GM21576 (cell line): ENCODE measurements around the gene ZP3.
"Not testable (repeated sequence)": the region's sequence is repeated elsewhere in the genome, so short reads cannot be mapped to it uniquely, and the experiment has no call there.

Experiments
- ATAC-seq: cut with Tn5 transposase; IDR thresholded peaks from one replicate; pipeline ENCODE4 v1.9.1; 2021; ENCODE audit warnings: mild to moderate bottlenecking, moderate library complexity; ENCODE audit not compliant: unreplicated experiment

ZP3 gene

GRCh38 chr7:76403780-76404494 lies 20.8 kb upstream of the ZP3 start:
- ATAC-seq, result no peak

DNA sequence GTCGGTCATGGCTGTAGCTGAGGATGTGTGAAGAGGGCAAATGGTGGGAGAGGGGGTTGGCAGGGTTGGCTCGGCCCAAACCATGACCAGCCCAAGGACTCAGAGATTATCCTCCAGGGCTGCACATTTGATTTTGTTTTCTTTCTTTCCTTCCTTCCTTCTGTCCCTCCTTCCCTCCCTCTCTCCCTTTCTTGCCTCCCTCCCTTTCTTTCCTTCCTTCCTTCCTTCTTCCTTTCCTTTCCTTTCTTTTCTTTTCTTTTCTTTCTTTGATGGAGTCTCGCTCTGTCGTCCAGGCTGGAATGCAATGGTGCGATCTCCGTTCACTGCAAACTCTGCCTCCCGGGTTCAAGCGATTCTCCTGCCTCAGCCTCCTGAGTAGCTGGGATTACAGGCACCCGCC lies 19.0 kb upstream of the ZP3 start:
- ATAC-seq, result no peak

GRCh38 chr7:76407718-76408117 lies 17.0 kb upstream of the ZP3 start:
- no peak for ATAC-seq

DNA sequence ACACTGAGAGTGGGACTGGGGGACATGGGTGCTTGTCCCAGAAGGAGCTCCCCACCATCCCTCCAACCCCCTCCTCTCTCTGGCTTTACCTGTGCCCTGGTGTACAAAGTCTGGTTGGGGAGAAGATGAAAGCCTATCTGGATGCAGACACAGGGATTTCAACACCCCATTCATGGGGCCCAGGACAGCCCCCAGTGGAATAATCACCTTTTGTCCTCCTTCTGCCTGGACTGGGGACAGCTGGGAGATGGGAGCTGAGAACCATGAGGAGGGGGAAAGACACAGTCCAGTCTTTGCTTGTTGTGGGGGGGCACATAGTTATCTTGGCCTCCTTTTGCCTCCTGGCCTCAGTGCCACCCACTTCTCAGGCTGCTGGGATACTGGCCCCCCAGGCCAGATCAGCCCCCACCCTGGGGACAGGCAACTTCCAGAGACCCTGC lies 16.6 kb upstream of the ZP3 start:
- no peak for ATAC-seq

- ATAC-seq, result no peak
Observed at GRCh38 chr7:76409537-76409936, 15.2 kb upstream of the ZP3 start, which contains the start of gene SSC4D. Gene SSC4D, minus strand, starts transcription at chr7:76409697. Its CDS starts 5,258 bp downstream, at chr7:76404439.

DNA sequence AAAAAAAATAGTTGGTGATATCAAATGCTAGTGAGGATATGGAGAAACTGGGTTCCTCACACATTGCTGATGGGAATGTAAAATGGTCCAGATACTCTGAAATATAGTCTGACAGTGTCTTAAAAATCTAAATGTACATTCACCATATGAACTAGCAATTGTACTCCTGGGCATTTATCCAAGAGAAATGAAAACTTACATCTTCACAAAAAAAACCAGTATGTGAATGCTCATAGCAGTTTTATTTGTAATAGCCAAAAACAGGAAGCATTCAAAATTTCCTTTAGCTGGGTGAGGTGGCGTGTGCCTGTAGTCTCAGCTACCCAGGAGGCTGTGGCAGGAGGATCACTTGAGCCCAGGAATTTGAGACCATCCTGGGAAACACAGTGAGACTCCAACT lies 13.1 kb upstream of the ZP3 start:
- ATAC-seq, result no peak

DNA sequence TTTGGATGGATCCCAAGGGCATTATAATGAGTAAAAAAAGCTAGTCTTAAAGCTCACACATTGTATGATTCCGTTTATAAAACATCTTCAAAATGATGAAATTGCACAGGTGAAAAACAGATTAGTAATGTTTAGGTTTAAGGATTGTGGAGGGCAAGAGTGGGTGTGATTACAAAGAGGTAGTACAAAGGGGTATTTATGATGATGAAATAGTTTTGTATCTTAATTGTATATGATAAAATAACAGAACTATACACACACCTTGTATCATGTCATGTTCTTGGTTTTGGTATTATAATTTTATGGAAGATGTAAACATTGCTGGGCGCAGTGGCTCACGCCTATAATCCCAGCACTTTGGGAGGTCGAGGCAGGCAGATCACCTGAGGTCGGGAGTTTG lies 12.5 kb upstream of the ZP3 start:
- no peak for ATAC-seq

DNA sequence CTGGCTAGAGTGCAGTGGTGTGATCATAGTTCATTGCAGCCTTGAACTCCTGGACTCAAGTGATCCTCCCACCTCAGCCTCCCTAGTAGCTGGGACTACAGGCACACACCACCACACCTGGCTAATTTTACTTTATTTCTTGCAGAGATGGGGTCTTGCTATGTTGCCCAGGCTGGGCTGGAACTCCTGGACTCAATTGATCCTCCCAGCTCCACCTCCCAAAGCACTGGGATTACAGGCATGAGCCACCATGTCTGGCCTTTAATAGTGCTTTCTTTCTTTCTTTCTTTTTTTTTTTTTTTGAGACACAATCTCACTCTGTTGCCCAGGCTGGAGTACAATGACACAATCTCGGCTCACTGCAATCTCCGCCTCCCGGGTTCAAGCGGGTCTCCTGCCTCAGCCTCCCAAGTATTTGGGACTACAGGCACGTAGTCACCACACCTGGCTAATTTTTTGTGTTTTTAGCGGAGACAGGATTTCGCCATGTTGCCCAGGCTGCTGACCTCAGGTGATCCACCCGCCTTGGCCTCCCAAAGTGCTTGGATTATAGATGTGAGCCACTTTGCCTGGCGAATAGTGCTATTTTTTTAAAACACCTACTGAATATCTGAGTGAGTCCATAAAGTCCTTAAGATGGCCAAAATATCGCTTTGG lies 7.0 kb upstream of the ZP3 start:
- ATAC-seq, result not testable (repeated sequence)

- not testable (repeated sequence) for ATAC-seq
Observed at GRCh38 chr7:76421097-76421496, 3.7 kb upstream of the ZP3 start.

DNA sequence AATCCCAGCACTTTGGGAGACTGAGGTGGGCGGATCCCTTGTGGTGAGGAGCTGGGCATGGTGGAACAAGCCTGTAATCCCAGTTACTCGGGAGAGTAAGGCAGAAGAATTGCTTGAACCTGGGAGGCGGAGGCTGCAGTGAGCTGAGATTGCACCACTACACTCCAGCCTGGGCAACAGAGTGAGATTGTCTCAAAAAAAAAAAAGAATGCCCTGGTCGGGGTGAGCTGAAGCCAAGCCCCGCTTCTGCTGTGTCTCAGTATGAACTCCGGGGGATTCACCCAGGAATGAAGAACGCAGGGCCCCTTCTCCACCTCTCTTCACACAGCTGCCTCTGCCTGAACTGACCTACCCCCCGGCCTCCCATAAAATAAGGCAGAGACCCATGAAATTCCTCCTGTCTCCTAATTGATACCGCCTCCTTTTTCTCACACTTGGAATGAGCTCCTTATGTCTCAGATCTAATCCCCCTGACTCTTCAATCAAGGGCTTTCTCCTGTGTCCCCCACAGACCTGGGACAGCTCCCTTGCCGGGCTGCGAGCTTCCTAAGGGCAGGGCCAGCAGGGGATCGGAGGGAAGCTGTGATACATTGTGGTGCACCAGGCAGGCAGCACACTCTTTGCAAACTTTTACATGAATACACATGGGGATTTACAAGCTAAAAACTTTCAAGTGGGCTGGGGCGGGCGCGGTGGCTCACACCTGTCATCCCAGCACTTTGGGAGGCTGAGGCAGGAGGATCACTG lies 911 bp upstream of the ZP3 start:
- no peak for ATAC-seq

GRCh38 chr7:76425156-76425555 lies 406 bp downstream of the ZP3 start:
- ATAC-seq, result no peak

GRCh38 chr7:76425558-76425957 lies 808 bp downstream of the ZP3 start:
- ATAC-seq, result not testable (repeated sequence)

DNA sequence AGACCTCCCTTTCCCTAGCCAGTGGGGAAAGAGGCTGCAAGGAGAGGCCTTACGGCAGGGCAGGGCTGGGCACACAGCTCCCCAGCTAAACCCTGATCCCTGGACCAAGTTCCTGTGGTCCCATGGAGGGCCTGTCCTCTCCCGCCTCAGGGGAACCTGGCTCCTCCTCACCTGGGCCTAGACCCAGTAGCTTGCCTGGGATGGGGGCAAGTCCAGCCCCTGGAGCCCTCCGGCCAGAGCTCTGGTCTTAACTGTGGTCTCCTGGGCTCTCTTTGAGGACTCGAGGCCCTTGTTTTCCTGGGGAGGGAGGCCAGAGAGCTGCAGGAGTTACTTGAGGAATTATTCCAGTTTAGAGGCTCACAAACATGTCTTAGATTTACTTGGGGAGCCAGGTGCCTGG lies 1.5 kb downstream of the ZP3 start:
- ATAC-seq, result no peak

DNA sequence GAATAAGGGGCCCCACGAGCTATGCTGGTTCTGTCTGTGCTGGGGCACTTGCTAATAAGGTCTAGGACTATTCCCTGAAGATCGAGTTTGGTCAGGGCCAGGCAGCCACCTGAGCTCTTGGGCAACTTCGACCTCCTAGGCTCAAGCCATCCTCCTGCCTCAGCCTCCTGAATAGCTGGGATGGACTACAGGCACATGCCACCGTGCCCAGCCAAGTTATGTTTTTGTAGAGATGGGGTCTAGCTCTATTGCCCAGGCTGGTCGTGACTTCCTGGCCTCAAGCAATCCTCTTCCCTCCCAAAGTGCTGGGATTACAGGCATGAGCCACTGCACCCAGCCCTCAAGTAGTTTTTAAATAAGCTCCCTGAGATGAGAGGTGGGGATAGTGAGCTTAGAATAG lies 2.9 kb downstream of the ZP3 start:
- ATAC-seq, result no peak

GRCh38 chr7:76428149-76428823 lies 3.5 kb downstream of the ZP3 start:
- ATAC-seq, result no peak

GRCh38 chr7:76428868-76429805 lies 4.4 kb downstream of the ZP3 start:
- ATAC-seq, result no peak

DNA sequence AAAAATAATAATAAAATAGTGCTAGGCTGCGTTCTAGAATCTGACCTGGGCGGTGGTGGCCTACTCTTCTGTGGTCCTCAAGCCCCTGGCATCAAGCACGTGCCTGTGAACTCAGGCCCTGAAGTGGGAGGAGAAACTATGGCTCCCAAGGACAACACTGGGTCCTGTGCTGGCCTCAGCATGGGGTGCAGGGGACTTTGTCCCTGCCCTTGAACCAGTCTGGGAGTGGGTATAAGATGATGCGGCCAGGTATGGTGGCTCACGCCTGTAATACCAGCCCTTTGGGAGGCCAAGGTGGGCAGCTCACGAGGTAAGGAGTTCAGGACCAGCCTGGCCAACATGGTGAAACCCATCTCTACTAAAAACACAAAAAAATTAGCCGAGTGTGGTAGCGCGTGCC lies 5.5 kb downstream of the ZP3 start:
- no peak for ATAC-seq

DNA sequence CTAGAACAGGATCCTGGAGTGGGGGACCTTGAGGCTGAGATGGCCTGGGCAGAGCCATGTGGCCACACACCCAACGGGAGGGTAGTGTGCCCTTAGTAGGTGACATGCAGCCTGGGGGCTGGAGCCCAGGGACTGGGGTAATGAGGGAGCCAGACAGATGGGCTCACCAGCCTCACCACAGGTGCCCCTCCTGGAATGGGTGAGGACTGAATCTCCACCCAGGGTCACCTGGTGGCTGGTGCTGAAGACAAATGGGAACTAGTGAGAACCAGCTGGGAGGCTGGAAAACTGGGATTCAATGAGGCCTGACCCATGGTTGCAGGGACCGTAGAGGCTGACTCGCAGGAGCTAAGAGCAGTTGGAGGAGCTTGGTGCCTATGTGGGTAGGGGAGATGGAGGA lies 6.1 kb downstream of the ZP3 start:
- no peak for ATAC-seq

GRCh38 chr7:76437873-76438272 lies 13.1 kb downstream of the ZP3 start:
- ATAC-seq, result peak; percentile 66
